Measurements from ENCODE around the gene MTERF1. TPM values are rescaled to one million over a fixed set of nuclear protein-coding genes. Genes with fewer than 3 reads are reported as not detected.

Gene MTERF1, protein sequence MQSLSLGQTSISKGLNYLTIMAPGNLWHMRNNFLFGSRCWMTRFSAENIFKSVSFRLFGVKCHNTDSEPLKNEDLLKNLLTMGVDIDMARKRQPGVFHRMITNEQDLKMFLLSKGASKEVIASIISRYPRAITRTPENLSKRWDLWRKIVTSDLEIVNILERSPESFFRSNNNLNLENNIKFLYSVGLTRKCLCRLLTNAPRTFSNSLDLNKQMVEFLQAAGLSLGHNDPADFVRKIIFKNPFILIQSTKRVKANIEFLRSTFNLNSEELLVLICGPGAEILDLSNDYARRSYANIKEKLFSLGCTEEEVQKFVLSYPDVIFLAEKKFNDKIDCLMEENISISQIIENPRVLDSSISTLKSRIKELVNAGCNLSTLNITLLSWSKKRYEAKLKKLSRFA
- total RNA-seq (10 to 100 TPM; 10.8 to 14.5 TPM), polyA plus RNA-seq (ENCODE audit: insufficient read length in 6 of 6) (10 to 100 TPM; 18.1 to 23.5 (median 18.7) TPM)
- long read RNA-seq, donor 1, transcript MTERF1-201 (3 exons, 1,997 nt): major isoform, 6 of 7 reads
- long read RNA-seq, donor 1, partial matches to known transcripts: 0 of 7 reads
- long read RNA-seq, donor 1, other reads (novel, unspliced or antisense): 0 of 7 reads
- long read RNA-seq, donor 2, transcript MTERF1-201 (3 exons, 1,997 nt): major isoform, 5 of 8 reads
- long read RNA-seq, donor 2, partial matches to known transcripts: 0 of 8 reads
- long read RNA-seq, donor 2, other reads (novel, unspliced or antisense): 0 of 8 reads
- long read RNA-seq, donor 3, partial matches to known transcripts: 0 of 3 reads
- long read RNA-seq, donor 3, other reads (novel, unspliced or antisense): 0 of 3 reads
- long read RNA-seq, donor 4, partial matches to known transcripts: 0 of 5 reads
- long read RNA-seq, donor 4, other reads (novel, unspliced or antisense): 2 of 5 reads
- long read RNA-seq, donor 5, partial matches to known transcripts: 0 of 4 reads
- long read RNA-seq, donor 5, other reads (novel, unspliced or antisense): 0 of 4 reads
- long read RNA-seq, donor 6, transcript MTERF1-201 (3 exons, 1,997 nt): major isoform, 7 of 11 reads
- long read RNA-seq, donor 6, partial matches to known transcripts: 0 of 11 reads
- long read RNA-seq, donor 6, other reads (novel, unspliced or antisense): 0 of 11 reads
- long read RNA-seq, donor 7, partial matches to known transcripts: 0 of 2 reads
- long read RNA-seq, donor 7, other reads (novel, unspliced or antisense): 0 of 2 reads
- long read RNA-seq, donor 8: 0 reads
- long read RNA-seq, donor 9: 0 reads
- long read RNA-seq, donor 10, partial matches to known transcripts: 0 of 2 reads
- long read RNA-seq, donor 10, other reads (novel, unspliced or antisense): 2 of 2 reads
- long read RNA-seq, donor 11, partial matches to known transcripts: 0 of 4 reads
- long read RNA-seq, donor 11, other reads (novel, unspliced or antisense): 0 of 4 reads
- long read RNA-seq, donor 12, transcript MTERF1-201 (3 exons, 1,997 nt): major isoform, 5 of 5 reads
- long read RNA-seq, donor 12, partial matches to known transcripts: 0 of 5 reads
- long read RNA-seq, donor 12, other reads (novel, unspliced or antisense): 0 of 5 reads

GRCh38 chr7:91880413-91881241 is at the start of gene MTERF1:
Gene MTERF1 (minus strand): TSS chr7:91880702. CDS start chr7:91880083, 619 bp downstream.
- H3K27me3 ChIP-seq: no peaks in the 10 kb centered on the region
- H3K27ac ChIP-seq: peak within 1 kb of the TSS; percentile 35 to 65
- intact Hi-C loops (cut with DNase I): loop anchor here in 1 of 2 donors (10.0 kb wide), 1 partner anchor 564 kb away; the partner anchor contains the start of gene GATAD1
- DNase-seq (peak; percentile 93 to 97 (median 95)), ATAC-seq (peak; percentile 99)
- H3K4me3 ChIP-seq: peak within 1 kb of the TSS; percentile 56 to 76
- H3K36me3 ChIP-seq: no peaks in the 10 kb centered on the region
- H3K4me1 ChIP-seq: peaks cover 0 to 36% of the 10 kb centered on the region in 2 donors
- TF ChIP-seq, protein P1, sequence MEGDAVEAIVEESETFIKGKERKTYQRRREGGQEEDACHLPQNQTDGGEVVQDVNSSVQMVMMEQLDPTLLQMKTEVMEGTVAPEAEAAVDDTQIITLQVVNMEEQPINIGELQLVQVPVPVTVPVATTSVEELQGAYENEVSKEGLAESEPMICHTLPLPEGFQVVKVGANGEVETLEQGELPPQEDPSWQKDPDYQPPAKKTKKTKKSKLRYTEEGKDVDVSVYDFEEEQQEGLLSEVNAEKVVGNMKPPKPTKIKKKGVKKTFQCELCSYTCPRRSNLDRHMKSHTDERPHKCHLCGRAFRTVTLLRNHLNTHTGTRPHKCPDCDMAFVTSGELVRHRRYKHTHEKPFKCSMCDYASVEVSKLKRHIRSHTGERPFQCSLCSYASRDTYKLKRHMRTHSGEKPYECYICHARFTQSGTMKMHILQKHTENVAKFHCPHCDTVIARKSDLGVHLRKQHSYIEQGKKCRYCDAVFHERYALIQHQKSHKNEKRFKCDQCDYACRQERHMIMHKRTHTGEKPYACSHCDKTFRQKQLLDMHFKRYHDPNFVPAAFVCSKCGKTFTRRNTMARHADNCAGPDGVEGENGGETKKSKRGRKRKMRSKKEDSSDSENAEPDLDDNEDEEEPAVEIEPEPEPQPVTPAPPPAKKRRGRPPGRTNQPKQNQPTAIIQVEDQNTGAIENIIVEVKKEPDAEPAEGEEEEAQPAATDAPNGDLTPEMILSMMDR (IDR thresholded peaks at IDR 0.05): peak; percentile 86 to 94
- H3K9me3 ChIP-seq: no peaks in the 10 kb centered on the region

GRCh38 chr7:91929463-91929862 is 49.0 kb upstream of the MTERF1 start:
- no peak overlapping the region for H3K4me3 ChIP-seq
- DNase-seq (no peak), ATAC-seq (no peak)
- no peaks in the 10 kb centered on the region for H3K36me3 ChIP-seq
- intact Hi-C loops (cut with DNase I): no loop called here
- no peaks in the 10 kb centered on the region for H3K9me3 ChIP-seq
- no peaks in the 10 kb centered on the region for H3K27me3 ChIP-seq
- H3K27ac ChIP-seq: no peak overlapping the region
- TF ChIP-seq, protein P1 (IDR thresholded peaks at IDR 0.05): no peak
- H3K4me1 ChIP-seq: no peaks in the 10 kb centered on the region

GRCh38 chr7:91927912-91928311 is 47.4 kb upstream of the MTERF1 start:
- Histone ChIP-seq H3K27ac (no peak overlapping the region), H3K27me3 (no peaks in the 10 kb centered on the region), H3K9me3 (no peaks in the 10 kb centered on the region), H3K4me3 (no peak overlapping the region), H3K36me3 (no peaks in the 10 kb centered on the region), H3K4me1 (no peaks in the 10 kb centered on the region)
- TF ChIP-seq, protein P1 (IDR thresholded peaks at IDR 0.05): no peak
- intact Hi-C loops (cut with DNase I): no loop called here
- no peak for DNase-seq
- ATAC-seq: no peak

DNA sequence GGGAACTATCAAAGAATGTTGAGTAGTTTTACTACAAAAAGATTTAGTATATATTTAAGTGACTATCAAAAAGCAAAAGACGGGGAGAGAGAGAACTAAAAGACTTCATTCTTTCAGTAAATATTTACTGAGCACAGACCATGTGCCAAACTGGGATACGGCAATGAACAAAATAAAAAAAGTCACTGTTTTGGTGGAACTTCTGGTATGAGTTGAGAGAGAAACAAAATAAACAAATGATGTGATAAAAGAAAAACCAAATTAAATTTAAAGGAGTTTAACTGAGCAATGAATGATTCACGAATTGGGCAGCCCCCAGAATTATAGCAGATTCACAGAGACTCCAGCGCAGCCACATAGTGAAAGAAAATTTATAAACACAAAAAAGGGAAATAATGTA is 42.4 kb upstream of the MTERF1 start:
- no peak overlapping the region for H3K27ac ChIP-seq
- H3K4me3 ChIP-seq: no peak overlapping the region
- H3K4me1 ChIP-seq: no peaks in the 10 kb centered on the region
- no peak for ATAC-seq
- TF ChIP-seq, protein P1 (IDR thresholded peaks at IDR 0.05): no peak
- no peaks in the 10 kb centered on the region for H3K27me3 ChIP-seq
- no peaks in the 10 kb centered on the region for H3K9me3 ChIP-seq
- no peaks in the 10 kb centered on the region for H3K36me3 ChIP-seq
- intact Hi-C loops (cut with DNase I): no loop called here
- no peak for DNase-seq

All from left lung (tissue), 14 donors.